ENCODE measurements around the gene DAO. TPM values are rescaled to one million over a fixed set of nuclear protein-coding genes. Genes with fewer than 3 reads are reported as not detected.

Gene DAO
- total and polyA plus RNA-seq, 8 donors: not detected

- WGBS, 2 donors: 90 to 95% methylated on average over 10 of the region's 10 CpGs
- no peaks in the 10 kb centered on the region for H3K36me3 ChIP-seq
- no peak for TF ChIP-seq CTCF (IDR thresholded peaks at IDR 0.05)
- DNase-seq (no peak), FAIRE-seq (no peak), ATAC-seq (no peak)
- H3K27me3 ChIP-seq: no peaks in the 10 kb centered on the region
- peaks cover 11 to 29% (median 16%) of the 10 kb centered on the region in 3 donors for H3K4me1 ChIP-seq
- peak overlapping the region in 2 of 4 donors; percentile 62 to 86 for H3K27ac ChIP-seq
- H3K4me3 ChIP-seq: no peak overlapping the region
- H3K9me3 ChIP-seq: no peaks in the 10 kb centered on the region
- intact Hi-C loops (cut with DNase I): no loop called here
Observed at GRCh38 chr12:108853426-108853825, 26.5 kb upstream of the DAO start.

DNA sequence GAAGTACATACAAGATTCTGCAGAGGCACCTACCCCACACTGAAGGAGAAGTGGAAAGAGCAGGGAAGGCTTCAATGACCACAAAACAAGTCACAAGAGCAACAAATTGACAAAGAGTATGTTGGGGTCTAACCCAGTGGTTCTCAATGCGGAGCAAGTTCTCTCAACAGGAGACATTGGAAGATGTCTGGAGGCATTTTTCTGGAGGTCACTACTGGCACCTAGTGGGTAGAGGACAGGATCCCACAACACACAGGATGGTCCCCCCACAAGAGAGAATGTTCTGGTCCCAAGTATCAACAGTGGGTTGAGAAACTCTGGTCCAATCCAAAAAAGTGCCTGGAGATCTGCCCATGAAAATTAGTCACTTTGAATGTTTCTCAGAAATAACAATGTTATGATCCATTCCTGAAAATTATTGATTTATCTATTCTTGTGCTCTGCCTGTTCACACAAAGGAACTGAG lies 25.9 kb upstream of the DAO start:
- peak overlapping the region in 1 of 4 donors; percentile 2 for H3K4me3 ChIP-seq
- DNase-seq (peak in 2 of 6 donors; percentile 15 to 23), FAIRE-seq (no peak), ATAC-seq (peak in 1 of 4 donors; percentile 5)
- no peaks in the 10 kb centered on the region for H3K9me3 ChIP-seq
- TF ChIP-seq CTCF (IDR thresholded peaks at IDR 0.05): no peak
- no peaks in the 10 kb centered on the region for H3K36me3 ChIP-seq
- no peaks in the 10 kb centered on the region for H3K27me3 ChIP-seq
- WGBS, 2 donors: 77 to 85% methylated on average over 1 of the region's 1 CpG
- intact Hi-C loops (cut with DNase I): no loop called here
- H3K27ac ChIP-seq: peak overlapping the region in 3 of 4 donors; percentile 18 to 86 (median 62)
- peaks cover 11 to 32% (median 18%) of the 10 kb centered on the region in 3 donors for H3K4me1 ChIP-seq

DNA sequence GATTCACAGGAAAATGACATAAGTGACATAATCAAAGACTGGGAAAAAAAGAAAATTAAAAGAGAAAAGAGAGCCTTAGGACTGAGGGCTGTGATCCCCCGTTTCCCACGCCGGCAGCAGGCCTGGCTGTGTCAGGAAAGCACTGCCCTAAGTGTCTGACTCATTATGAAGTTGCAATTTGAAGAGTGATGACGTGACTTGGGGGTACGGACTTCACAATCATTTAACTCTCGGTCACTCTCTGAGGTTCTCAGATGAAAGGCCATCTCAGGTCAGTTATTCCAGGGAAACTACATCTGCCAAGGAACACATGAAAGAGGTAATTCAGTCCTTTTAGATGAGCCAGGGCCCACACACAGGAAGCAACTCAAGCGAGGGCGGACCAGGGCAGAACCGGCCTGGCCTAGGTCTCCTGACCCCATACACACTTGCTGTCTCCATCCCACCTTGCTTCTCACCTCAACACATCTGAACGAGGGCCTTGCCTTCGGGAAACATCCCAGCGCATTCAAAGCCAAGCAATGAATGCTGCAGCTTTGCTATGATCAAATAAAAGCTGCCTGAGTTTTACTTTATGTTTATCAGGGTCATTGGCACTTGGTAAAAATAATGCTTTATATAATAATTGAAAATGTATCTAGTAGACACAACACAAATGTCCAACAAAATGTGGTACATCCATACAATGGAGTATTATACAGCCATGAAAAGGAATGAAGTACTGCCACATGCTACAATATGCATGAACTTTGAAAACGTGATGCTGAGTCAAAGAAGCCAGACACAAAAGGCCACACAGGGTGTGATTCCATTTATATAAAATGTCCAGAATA lies 25.2 kb upstream of the DAO start:
- H3K27me3 ChIP-seq: no peaks in the 10 kb centered on the region
- peak overlapping the region in 3 of 4 donors; percentile 18 to 86 (median 62) for H3K27ac ChIP-seq
- no peak for FAIRE-seq
- peak overlapping the region in 1 of 4 donors; percentile 2 for H3K4me3 ChIP-seq
- H3K36me3 ChIP-seq: no peaks in the 10 kb centered on the region
- no peak for TF ChIP-seq CTCF (IDR thresholded peaks at IDR 0.05)
- intact Hi-C loops (cut with DNase I): no loop called here
- no peaks in the 10 kb centered on the region for H3K9me3 ChIP-seq
- ATAC-seq: peak in 1 of 4 donors; percentile 30
- peak in 2 of 6 donors; percentile 14 to 28 for DNase-seq
- peaks cover 11 to 32% (median 18%) of the 10 kb centered on the region in 3 donors for H3K4me1 ChIP-seq
- WGBS, 2 donors: 49 to 51% methylated on average over 13 of the region's 13 CpGs

- no peak for FAIRE-seq
- Histone ChIP-seq H3K4me3 (peak overlapping the region in 2 of 4 donors; percentile 63 to 77), H3K36me3 (no peaks in the 10 kb centered on the region), H3K27me3 (no peaks in the 10 kb centered on the region), H3K9me3 (no peaks in the 10 kb centered on the region), H3K4me1 (peaks cover 11 to 32% (median 18%) of the 10 kb centered on the region in 3 donors), H3K27ac (peak overlapping the region in 3 of 4 donors; percentile 62 to 86 (median 85))
- DNase-seq: no peak
- intact Hi-C loops (cut with DNase I): no loop called here
- no peak for TF ChIP-seq CTCF (IDR thresholded peaks at IDR 0.05)
- WGBS, 2 donors: 71 to 76% methylated on average over 12 of the region's 12 CpGs
- ATAC-seq: no peak
Observed at GRCh38 chr12:108855284-108856169, 24.4 kb upstream of the DAO start.
